Skeletal muscle tissue (tissue), 4 donors: Measurements from ENCODE around the gene CERS1. TPM values are rescaled to one million over a fixed set of nuclear protein-coding genes. Genes with fewer than 3 reads are reported as not detected.

Source experiments
- H3K27ac ChIP-seq: one replicate; pipeline ENCODE4 v1.7.0; 2013; ENCODE audit warnings: mild to moderate bottlenecking, low read depth, low read length, inconsistent platforms
- H3K27me3 ChIP-seq, 3 donors: one replicate each; pipeline ENCODE4 v1.7.0; 2013; ENCODE audit warnings: low read length in 3 of 3; ENCODE audit not compliant: control insufficient read depth in 3 of 3, insufficient read depth in 3 of 3
- H3K36me3 ChIP-seq, 3 donors: one replicate each; pipeline ENCODE4 v1.7.0; 2013; ENCODE audit warnings: low read length in 3 of 3; ENCODE audit not compliant: control insufficient read depth in 3 of 3, insufficient read depth in 3 of 3
- H3K4me1 ChIP-seq, 3 donors: one replicate each; pipeline ENCODE4 v1.7.0; 2013; ENCODE audit warnings: low read length in 3 of 3, mild to moderate bottlenecking in 3 of 3; ENCODE audit not compliant: control insufficient read depth in 3 of 3, insufficient read depth in 3 of 3
- H3K4me3 ChIP-seq, 3 donors: one replicate each; pipeline ENCODE4 v1.7.0; 2013; ENCODE audit warnings: low read length in 3 of 3
- H3K9ac ChIP-seq, 3 donors: one replicate each; pipeline ENCODE4 v1.7.0; 2013; ENCODE audit warnings: low read length in 3 of 3, mild to moderate bottlenecking in 3 of 3, moderate library complexity in 2 of 3, low read depth in 1 of 3
- H3K9me3 ChIP-seq, 3 donors: one replicate each; pipeline ENCODE4 v1.7.0; 2013; ENCODE audit warnings: low read length in 3 of 3; ENCODE audit not compliant: control insufficient read depth in 3 of 3
- total RNA-seq: library from RNA; depleted of rRNA; stranded (reverse); fragments of >200 nt; gene quantifications from one replicate; pipeline ENCODE4 v1.2.3, GENCODE V29; 2014
- donor health status: Osteomylitis.

CERS1 gene
- total RNA-seq: 17.7 TPM

DNA sequence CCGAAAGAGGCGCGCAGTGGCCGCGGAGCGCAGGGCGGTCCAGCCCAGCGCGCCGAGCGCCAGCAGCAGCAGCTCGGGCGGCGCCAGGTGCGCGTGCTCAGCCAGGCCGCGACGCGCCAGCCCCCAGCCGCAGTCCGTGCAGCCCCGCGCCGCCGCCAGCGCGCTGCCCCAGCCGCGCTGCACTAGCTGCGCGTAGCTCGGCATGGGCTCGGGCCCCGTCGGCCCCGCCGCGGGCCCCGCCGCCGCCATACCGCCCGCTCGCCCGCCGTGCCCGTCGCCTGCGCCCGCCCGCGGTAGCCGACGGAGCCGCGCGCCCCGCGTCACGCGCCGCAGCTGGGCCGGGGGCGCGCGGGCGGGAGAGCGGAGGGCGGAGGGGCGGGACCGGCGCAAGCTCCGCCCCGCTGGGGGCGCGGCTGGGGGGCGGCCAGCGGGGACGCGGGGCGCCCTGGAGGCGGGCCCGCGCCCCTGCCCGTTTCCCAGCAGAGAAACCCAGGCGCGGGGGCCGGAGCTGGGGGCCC, at the start of gene CERS1:
Gene CERS1 (minus strand): TSS at position 335 of the 518 bp plus-strand sequence. CDS start 86 bp downstream, at position 249.
- Histone ChIP-seq H3K36me3 (peaks cover 2 to 9% (median 7%) of the 10 kb centered on the region in 3 donors), H3K27me3 (peaks cover 0 to 6% (median 3%) of the 10 kb centered on the region in 3 donors), H3K9me3 (no peaks in the 10 kb centered on the region), H3K9ac (peak within 1 kb of the TSS; percentile 65 to 80 (median 68)), H3K4me1 (peaks cover 18 to 30% (median 25%) of the 10 kb centered on the region in 3 donors), H3K27ac (no peak within 1 kb of the TSS), H3K4me3 (peak within 1 kb of the TSS; percentile 59 to 73 (median 68))

- H3K9ac ChIP-seq: no peak overlapping the region
- no peaks in the 10 kb centered on the region for H3K9me3 ChIP-seq
- H3K27ac ChIP-seq: no peak overlapping the region
- H3K4me3 ChIP-seq: no peak overlapping the region
- H3K27me3 ChIP-seq: no peaks in the 10 kb centered on the region
- H3K36me3 ChIP-seq: peaks cover 7 to 12% (median 12%) of the 10 kb centered on the region in 3 donors
- peaks cover 7 to 9% (median 8%) of the 10 kb centered on the region in 3 donors for H3K4me1 ChIP-seq
Observed at GRCh38 chr19:18945297-18945696, 49.3 kb upstream of the CERS1 start.

DNA sequence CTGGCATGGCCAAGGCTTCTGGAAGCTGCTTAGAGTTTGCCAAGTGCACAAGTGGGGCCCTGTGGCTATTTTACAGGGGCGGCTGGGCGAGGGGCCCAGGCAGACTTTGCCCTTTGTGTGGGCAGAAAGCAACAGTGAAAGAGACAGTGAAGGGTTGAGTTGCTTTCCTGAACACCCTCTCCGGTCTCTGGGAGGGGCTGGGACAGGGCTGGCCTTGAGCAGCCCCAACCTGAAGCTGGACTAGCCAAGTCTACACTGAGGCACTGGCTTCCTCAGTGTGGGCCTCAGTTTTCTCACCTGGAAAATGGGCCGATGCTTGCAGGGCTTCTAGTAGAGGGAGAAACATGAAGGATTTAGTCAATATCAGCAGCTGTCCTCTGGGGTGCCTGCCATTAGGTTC, 47.5 kb upstream of the CERS1 start:
- Histone ChIP-seq H3K4me1 (peaks cover 18 to 23% (median 21%) of the 10 kb centered on the region in 3 donors), H3K9ac (peak overlapping the region in 1 of 3 donors; percentile 16), H3K27ac (no peak overlapping the region), H3K9me3 (no peaks in the 10 kb centered on the region), H3K4me3 (no peak overlapping the region), H3K36me3 (peaks cover 7 to 12% (median 10%) of the 10 kb centered on the region in 3 donors), H3K27me3 (no peaks in the 10 kb centered on the region)

- no peaks in the 10 kb centered on the region for H3K27me3 ChIP-seq
- no peak overlapping the region for H3K4me3 ChIP-seq
- H3K4me1 ChIP-seq: peaks cover 18 to 26% (median 21%) of the 10 kb centered on the region in 3 donors
- H3K9ac ChIP-seq: no peak overlapping the region
- H3K36me3 ChIP-seq: peaks cover 11 to 13% (median 11%) of the 10 kb centered on the region in 3 donors
- H3K9me3 ChIP-seq: no peaks in the 10 kb centered on the region
- H3K27ac ChIP-seq: no peak overlapping the region
Observed at GRCh38 chr19:18942692-18943091, 46.7 kb upstream of the CERS1 start.

DNA sequence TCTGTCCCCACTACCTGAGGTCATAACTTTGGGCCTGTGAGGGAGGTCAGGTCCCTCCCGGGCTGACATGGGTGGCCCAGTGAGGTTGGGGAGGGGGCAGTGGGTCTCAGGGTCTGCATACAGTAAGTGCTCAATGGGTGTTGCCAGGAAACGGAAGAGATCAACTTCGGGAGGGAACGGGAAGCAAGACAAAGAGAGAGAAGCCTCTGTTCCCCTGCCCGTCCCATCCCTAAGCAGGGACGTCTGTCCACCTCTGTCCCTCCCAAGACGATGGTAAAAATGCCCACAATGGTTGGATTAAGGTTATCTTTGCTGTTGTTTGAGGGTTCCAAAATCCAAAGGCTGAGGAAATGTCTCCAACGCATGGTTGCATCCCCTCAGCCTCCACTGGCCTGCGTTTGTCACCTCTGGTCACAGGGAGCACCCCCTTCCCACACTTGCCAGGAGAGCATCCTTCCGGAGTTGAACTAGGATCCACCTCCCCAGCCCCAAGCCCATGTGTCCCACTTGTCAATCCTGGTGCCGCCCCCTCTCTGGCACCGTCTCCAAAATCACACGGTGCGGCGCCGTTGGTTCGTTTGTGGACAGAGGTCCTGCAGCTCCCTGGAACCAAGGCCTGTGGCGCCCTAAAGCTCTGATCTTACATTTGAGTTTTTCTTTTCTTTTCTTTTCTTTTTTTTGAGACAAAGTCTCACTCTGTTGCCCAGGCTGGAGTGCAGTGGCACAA, 45.8 kb upstream of the CERS1 start:
- Histone ChIP-seq H3K9ac (peak overlapping the region in 1 of 3 donors; percentile 75), H3K4me1 (peaks cover 18 to 26% (median 21%) of the 10 kb centered on the region in 3 donors), H3K4me3 (peak overlapping the region; percentile 52 to 68 (median 57)), H3K36me3 (peaks cover 10 to 13% (median 12%) of the 10 kb centered on the region in 3 donors), H3K27ac (peak overlapping the region; percentile 60), H3K27me3 (no peaks in the 10 kb centered on the region), H3K9me3 (no peaks in the 10 kb centered on the region)

DNA sequence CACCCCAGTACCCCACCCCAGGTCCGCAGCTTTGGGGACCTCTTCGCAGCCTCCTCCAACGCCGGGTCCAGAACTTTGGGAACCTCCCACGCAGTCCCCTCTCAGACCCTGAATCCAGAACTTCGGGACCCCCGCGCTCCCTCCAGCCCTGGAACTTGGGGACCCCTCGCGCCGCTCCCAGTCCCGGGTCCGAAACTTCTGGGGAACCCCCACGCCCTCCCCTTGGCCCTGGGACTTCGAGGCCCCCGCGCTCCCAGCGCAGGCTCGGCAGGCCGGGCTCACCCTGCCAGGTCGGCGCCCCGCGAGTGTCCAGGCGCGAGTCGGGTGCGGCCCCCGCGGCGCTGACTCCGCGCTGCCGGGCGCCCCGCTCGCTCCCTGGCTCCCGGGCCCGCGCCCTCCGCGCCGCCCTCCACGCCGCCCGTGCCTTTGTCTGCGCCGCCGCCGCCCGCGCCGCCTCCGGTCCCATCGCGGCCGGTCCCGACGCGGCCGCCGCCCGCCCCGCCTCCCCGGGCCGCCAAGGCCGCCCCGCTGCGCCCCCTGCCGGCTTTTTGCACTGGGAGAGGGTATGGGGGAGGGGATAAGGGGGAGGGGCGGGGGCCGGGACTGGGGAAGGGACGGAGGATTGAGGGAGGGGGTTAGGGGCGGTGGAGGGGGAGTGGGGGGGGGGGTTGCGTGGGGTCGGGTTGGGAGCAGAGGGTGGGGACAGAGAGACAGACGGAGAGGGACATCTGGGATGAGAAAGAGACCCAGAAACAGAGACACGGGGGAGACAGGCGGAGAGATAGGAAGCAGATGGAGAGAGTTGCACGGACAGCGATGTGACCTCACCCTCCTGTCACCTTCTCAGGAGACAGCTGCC, 45.0 kb upstream of the CERS1 start, which contains the start of gene HOMER3:
Gene HOMER3 (minus strand): TSS at position 449 of the 859 bp plus-strand sequence. CDS start 2,235 bp downstream, outside the sequence.
- peaks cover 4 to 6% (median 4%) of the 10 kb centered on the region in 3 donors for H3K36me3 ChIP-seq
- peak within 1 kb of the TSS; percentile 86 to 94 (median 88) for H3K9ac ChIP-seq
- peak within 1 kb of the TSS; percentile 92 for H3K27ac ChIP-seq

DNA sequence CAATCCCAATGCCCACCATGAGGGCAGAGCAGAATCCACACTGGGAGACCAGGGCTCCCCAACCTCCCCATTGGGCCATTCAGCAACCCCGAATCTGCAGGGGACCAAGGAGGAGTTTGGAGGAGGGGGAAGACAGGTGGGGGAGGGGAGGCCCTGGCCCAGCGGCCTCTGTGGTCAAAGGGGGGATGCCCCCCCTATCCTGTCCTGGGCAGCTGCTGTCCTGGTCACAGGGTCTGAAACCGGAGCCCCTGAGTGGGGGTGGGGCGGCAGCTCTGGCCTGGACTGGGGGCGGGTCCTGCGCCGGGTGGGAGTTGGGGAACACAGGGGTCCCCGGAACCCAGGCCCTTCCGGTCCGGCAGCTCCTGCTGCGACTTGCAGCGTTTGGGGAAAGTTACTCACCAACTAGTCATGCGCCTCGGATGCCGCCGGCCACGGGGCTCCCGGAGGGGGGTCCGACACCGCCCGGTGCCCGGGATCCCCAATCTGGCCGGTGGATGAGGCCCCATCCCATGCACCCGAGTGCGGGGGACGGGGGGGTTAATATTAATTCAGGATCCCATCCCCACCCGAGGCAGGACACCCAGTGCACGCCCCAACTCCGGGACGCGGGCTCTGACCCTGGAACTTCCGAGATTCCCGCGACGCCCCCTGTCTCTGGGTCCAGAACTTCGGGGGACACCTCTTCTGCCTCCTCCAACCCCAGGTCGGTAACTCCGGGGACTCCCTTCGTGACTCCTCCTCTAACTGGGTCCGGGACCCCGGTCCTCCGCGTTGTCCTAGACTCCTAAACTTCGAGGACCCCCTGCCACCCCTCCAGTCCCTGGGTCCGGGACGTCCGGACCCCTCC, 44.2 kb upstream of the CERS1 start:
- Histone ChIP-seq H3K4me3 (peak overlapping the region; percentile 81 to 86 (median 82)), H3K27me3 (no peaks in the 10 kb centered on the region), H3K27ac (peak overlapping the region; percentile 92), H3K4me1 (peaks cover 18 to 26% (median 21%) of the 10 kb centered on the region in 3 donors), H3K9me3 (no peaks in the 10 kb centered on the region), H3K9ac (peak overlapping the region; percentile 86 to 94 (median 88)), H3K36me3 (peaks cover 6 to 7% (median 7%) of the 10 kb centered on the region in 3 donors)

More for the DNA sequence above, 45.0 kb upstream of the CERS1 start, which contains the start of gene HOMER3:
- H3K27me3 ChIP-seq: no peaks in the 10 kb centered on the region
- peaks cover 18 to 26% (median 21%) of the 10 kb centered on the region in 3 donors for H3K4me1 ChIP-seq
- H3K9me3 ChIP-seq: no peaks in the 10 kb centered on the region
- peak within 1 kb of the TSS; percentile 81 to 86 (median 82) for H3K4me3 ChIP-seq

- Histone ChIP-seq H3K27ac (peak overlapping the region; percentile 92), H3K36me3 (peaks cover 11 to 13% (median 11%) of the 10 kb centered on the region in 3 donors), H3K9me3 (no peaks in the 10 kb centered on the region)
Observed at GRCh38 chr19:18939163-18939562, 43.2 kb upstream of the CERS1 start.

GRCh38 chr19:18933297-18933696, 37.3 kb upstream of the CERS1 start:
- no peaks in the 10 kb centered on the region for H3K9me3 ChIP-seq
- H3K9ac ChIP-seq: no peak overlapping the region
- peaks cover 38 to 40% (median 39%) of the 10 kb centered on the region in 3 donors for H3K36me3 ChIP-seq
- no peak overlapping the region for H3K4me3 ChIP-seq
- no peak overlapping the region for H3K27ac ChIP-seq
- H3K27me3 ChIP-seq: no peaks in the 10 kb centered on the region
- H3K4me1 ChIP-seq: peaks cover 0 to 1% (median 0%) of the 10 kb centered on the region in 3 donors

More at GRCh38 chr19:18939163-18939562, 43.2 kb upstream of the CERS1 start:
- H3K9ac ChIP-seq: peak overlapping the region in 2 of 3 donors; percentile 88 to 94
- no peaks in the 10 kb centered on the region for H3K27me3 ChIP-seq
- H3K4me3 ChIP-seq: peak overlapping the region; percentile 81 to 86 (median 82)
- H3K4me1 ChIP-seq: peaks cover 18 to 26% (median 21%) of the 10 kb centered on the region in 3 donors
